ENCODE results near the gene BRSK1.

DNA sequence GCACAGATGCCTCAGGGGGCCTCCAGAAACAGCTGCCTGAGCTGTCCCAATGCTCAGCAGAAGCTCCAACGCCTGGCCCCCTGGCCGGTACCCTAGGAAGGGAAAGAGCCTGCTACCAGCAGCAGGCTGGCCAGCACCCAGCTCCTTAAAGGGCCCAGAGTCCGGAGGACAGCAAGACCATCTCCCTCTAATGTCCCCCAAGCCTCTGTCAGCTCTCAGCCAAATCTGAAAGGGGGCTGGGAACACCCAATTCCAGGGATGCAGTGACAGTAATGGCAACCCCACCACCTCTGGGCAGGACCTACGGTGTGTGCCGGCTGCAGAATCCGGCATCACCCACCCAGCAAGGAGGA lies 29.2 kb upstream of the BRSK1 start:
- no peak for TF ChIP-seq EZH2 (optimal IDR thresholded peaks at IDR 0.05; ENCODE audit: low read depth, low read length)
- TF ChIP-seq, protein P1, sequence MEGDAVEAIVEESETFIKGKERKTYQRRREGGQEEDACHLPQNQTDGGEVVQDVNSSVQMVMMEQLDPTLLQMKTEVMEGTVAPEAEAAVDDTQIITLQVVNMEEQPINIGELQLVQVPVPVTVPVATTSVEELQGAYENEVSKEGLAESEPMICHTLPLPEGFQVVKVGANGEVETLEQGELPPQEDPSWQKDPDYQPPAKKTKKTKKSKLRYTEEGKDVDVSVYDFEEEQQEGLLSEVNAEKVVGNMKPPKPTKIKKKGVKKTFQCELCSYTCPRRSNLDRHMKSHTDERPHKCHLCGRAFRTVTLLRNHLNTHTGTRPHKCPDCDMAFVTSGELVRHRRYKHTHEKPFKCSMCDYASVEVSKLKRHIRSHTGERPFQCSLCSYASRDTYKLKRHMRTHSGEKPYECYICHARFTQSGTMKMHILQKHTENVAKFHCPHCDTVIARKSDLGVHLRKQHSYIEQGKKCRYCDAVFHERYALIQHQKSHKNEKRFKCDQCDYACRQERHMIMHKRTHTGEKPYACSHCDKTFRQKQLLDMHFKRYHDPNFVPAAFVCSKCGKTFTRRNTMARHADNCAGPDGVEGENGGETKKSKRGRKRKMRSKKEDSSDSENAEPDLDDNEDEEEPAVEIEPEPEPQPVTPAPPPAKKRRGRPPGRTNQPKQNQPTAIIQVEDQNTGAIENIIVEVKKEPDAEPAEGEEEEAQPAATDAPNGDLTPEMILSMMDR (IDR thresholded peaks at IDR 0.05; ENCODE audit: low read length), result no peak
- no peak for TF ChIP-seq EZH2phosphoT487 (IDR thresholded peaks at IDR 0.05; ENCODE audit: low read length)

All from MM.1S (cell line).